PC-3 (cell line): ENCODE results near the gene KDM6B. TPM values are rescaled to one million over a fixed set of nuclear protein-coding genes. Genes with fewer than 3 reads are reported as not detected.

Experiments used
- ATAC-seq: fragments of 200-7000 bp; cut with Tn5 transposase; 2 replicates; pipeline ENCODE4 v1.9.1; 2020; ENCODE audit warnings: mild to moderate bottlenecking, moderate library complexity
- BruUV-seq: library from RNA; stranded (reverse); fragments of 400-500 nt; replicated peaks from 2 replicates; lab custom pipeline; 2021; lab: Mats Ljungman, UMichigan
- CTCF ChIA-PET: fragments of 300-600 bp; sonication (Branson Sonifier 250); formaldehyde crosslinking; loops from one replicate; lab custom pipeline; 2022; ENCODE audit warnings: antibody characterized with exemption; lab: Charles Lee
- POLR2A ChIA-PET: fragments of 300-600 bp; sonication (Branson Sonifier 250); formaldehyde crosslinking; loops from one replicate; lab custom pipeline; 2022; ENCODE audit warnings: antibody characterized with exemption; ENCODE audit not compliant: unreplicated experiment; lab: Charles Lee
- DNase-seq: peaks from one replicate; pipeline ENCODE4 v3.0.0-alpha.2; 2015
- H2AFZ ChIP-seq: fragments of 300-600 bp; sonication (generic); 2 replicates; pipeline ENCODE4 v1.6.0; 2016; ENCODE audit warnings: antibody characterized with exemption, low read length
- H3F3A ChIP-seq: fragments of 300-600 bp; sonication (generic); one replicate; pipeline ENCODE4 v1.6.0; 2017; ENCODE audit warnings: antibody characterized with exemption, low read length, control low read depth, mild to moderate bottlenecking; ENCODE audit not compliant: unreplicated experiment
- H3K27ac ChIP-seq: fragments of 300-600 bp; sonication (generic); 2 replicates; pipeline ENCODE4 v1.5.1; 2016; ENCODE audit warnings: mild to moderate bottlenecking, low read length
- H3K27me3 ChIP-seq: fragments of 300-600 bp; sonication (generic); 2 replicates; pipeline ENCODE4 v1.6.1; 2016; ENCODE audit warnings: low read length, mixed read lengths
- H3K36me3 ChIP-seq: fragments of 300-600 bp; sonication (generic); 2 replicates; pipeline ENCODE4 v1.6.1; 2016; ENCODE audit warnings: low read depth, mixed run types, low read length, mixed read lengths
- H3K4me1 ChIP-seq: fragments of 300-600 bp; sonication (generic); 2 replicates; pipeline ENCODE4 v1.5.1; 2016; ENCODE audit warnings: low read length; ENCODE audit not compliant: insufficient read depth
- H3K4me2 ChIP-seq: fragments of 300-600 bp; sonication (generic); 2 replicates; pipeline ENCODE4 v1.6.0; 2016; ENCODE audit warnings: low read length
- H3K4me3 ChIP-seq: fragments of 300-600 bp; sonication (generic); 2 replicates; pipeline ENCODE4 v1.5.1; 2016; ENCODE audit warnings: mild to moderate bottlenecking, low read length, mixed read lengths
- H3K79me2 ChIP-seq: fragments of 300-600 bp; sonication (generic); 2 replicates; pipeline ENCODE4 v1.6.1; 2017; ENCODE audit warnings: low read length, mixed read lengths
- H3K9ac ChIP-seq: fragments of 300-600 bp; sonication (generic); 2 replicates; pipeline ENCODE4 v1.6.0; 2016; ENCODE audit warnings: mild to moderate bottlenecking, low read length
- H3K9me2 ChIP-seq: fragments of 300-600 bp; sonication (generic); replicated peaks from 2 replicates; pipeline ENCODE4 v1.6.1; 2016; ENCODE audit warnings: mixed run types, low read length, mixed read lengths
- H3K9me3 ChIP-seq: fragments of 300-600 bp; sonication (generic); 2 replicates; pipeline ENCODE4 v1.6.1; 2016; ENCODE audit warnings: low read length, mixed read lengths
- H4K20me1 ChIP-seq: fragments of 300-600 bp; sonication (generic); 2 replicates; pipeline ENCODE4 v1.6.1; 2016; ENCODE audit warnings: low read length, mixed read lengths
- EZH2 ChIP-seq: fragments of 300-600 bp; sonication (generic); IDR thresholded peaks from one replicate; pipeline ENCODE4 v1.6.1; 2017; ENCODE audit warnings: antibody characterized with exemption, mild to moderate bottlenecking, low read length; ENCODE audit not compliant: unreplicated experiment
- EZH2phosphoT487 ChIP-seq: fragments of 300-600 bp; sonication (generic); IDR thresholded peaks from 2 replicates; pipeline ENCODE4 v1.6.1; 2018; ENCODE audit warnings: mild to moderate bottlenecking, antibody characterized with exemption, low read length, borderline replicate concordance
- intact Hi-C: fragments of 100-400 bp; cut with micrococcal nuclease; formaldehyde crosslinking; loops from 2 replicates; pipeline ENCODE4 v1.9.0; 2023
- total RNA-seq: library from RNA; depleted of rRNA; stranded (reverse); fragments of >200 nt; gene quantifications from 2 replicates; pipeline ENCODE4 v1.2.3, GENCODE V29; 2014
- TF ChIP-seq, protein P1 (sequence below): fragments of 300-600 bp; sonication (generic); conservative IDR thresholded peaks from 2 replicates; pipeline ENCODE4 v1.5.1; 2017; ENCODE audit warnings: antibody characterized with exemption, low read depth, mild to moderate bottlenecking, low read length

The KDM6B gene
- total RNA-seq, 1 experiment from 2014 or later = 3.2 TPM

DNA sequence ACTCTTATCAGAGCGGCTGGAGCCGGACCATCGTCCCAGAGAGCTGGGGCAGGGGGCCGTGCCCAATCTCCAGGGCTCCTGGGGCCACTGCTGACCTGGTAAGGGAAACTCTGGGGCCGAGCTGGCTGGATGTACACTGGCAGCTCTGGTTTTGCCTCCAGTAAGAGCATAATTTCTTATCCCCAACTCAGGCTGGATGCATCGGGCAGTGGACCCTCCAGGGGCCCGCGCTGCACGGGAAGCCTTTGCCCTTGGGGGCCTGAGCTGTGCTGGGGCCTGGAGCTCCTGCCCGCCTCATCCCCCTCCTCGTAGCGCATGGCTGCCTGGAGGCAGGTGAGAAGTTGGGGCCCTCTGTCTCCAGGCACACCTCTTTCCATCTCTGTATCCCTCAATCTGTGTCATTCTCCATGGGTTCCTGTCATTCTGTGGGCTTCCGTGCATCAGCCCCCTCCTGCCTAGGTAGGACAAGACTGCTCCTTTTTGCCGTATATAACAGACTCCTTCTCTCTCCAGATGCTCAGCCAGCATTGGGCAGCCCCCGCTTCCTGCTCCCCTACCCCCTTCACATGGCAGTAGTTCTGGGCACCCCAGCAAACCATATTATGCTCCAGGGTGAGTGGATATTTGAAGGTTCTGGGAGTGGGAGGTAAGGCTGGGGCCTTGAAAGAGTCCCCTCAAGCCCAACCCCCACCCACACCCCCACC lies 11.5 kb downstream of the KDM6B start:
- BruUV-seq = no TSS peak

DNA sequence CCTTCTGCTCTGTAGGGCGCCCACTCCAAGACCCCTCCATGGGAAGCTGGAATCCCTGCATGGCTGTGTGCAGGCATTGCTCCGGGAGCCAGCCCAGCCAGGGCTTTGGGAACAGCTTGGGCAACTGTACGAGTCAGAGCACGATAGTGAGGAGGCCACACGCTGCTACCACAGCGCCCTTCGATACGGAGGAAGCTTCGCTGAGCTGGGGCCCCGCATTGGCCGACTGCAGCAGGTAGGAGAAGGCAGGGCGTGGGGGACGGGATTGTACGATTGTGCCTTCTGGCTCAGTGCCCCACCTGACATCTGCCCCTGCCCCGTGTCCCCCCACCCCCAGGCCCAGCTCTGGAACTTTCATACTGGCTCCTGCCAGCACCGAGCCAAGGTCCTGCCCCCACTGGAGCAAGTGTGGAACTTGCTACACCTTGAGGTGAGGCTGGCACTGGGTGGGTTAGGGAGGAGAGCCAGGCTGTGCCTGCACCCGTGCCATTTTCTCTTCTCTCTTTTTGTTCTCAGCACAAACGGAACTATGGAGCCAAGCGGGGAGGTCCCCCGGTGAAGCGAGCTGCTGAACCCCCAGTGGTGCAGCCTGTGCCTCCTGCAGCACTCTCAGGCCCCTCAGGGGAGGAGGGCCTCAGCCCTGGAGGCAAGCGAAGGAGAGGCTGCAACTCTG lies 12.2 kb downstream of the KDM6B start:
- H3K9me3 ChIP-seq = no peaks in the 10 kb centered on the region
- no peak for ATAC-seq
- peaks cover 20% of the 10 kb centered on the region for H3K79me2 ChIP-seq
- intact Hi-C loops = no loop called here
- H3K36me3 ChIP-seq = no peaks in the 10 kb centered on the region; the same call in 1 of the 2 replicates
- H3K4me1 ChIP-seq = peaks cover 15% of the 10 kb centered on the region
- POLR2A ChIA-PET = no interaction called here
- no peaks in the 10 kb centered on the region for H3K27me3 ChIP-seq
- CTCF ChIA-PET = no interaction called here
- H3F3A ChIP-seq = no peaks in the 10 kb centered on the region
- no TSS peak for BruUV-seq
- no peak overlapping the region for H3K9ac ChIP-seq
- no peaks in the 10 kb centered on the region for H3K9me2 ChIP-seq
- no peak overlapping the region for H3K27ac ChIP-seq
- no peak overlapping the region for H3K4me2 ChIP-seq
- no peak for DNase-seq
- TF ChIP-seq EZH2phosphoT487 = no peak
- TF ChIP-seq, protein P1, sequence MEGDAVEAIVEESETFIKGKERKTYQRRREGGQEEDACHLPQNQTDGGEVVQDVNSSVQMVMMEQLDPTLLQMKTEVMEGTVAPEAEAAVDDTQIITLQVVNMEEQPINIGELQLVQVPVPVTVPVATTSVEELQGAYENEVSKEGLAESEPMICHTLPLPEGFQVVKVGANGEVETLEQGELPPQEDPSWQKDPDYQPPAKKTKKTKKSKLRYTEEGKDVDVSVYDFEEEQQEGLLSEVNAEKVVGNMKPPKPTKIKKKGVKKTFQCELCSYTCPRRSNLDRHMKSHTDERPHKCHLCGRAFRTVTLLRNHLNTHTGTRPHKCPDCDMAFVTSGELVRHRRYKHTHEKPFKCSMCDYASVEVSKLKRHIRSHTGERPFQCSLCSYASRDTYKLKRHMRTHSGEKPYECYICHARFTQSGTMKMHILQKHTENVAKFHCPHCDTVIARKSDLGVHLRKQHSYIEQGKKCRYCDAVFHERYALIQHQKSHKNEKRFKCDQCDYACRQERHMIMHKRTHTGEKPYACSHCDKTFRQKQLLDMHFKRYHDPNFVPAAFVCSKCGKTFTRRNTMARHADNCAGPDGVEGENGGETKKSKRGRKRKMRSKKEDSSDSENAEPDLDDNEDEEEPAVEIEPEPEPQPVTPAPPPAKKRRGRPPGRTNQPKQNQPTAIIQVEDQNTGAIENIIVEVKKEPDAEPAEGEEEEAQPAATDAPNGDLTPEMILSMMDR = no peak
- no peaks in the 10 kb centered on the region for H4K20me1 ChIP-seq
- no peak overlapping the region for H3K4me3 ChIP-seq
- H2AFZ ChIP-seq = no peak overlapping the region

More for the DNA sequence above, 11.5 kb downstream of the KDM6B start:
- ChIA-PET CTCF (interaction anchor here (0.5 to 1.4 kb wide), 6 partner anchors 21 to 156 kb away, joined by 3 to 6 read pairs (median 3); no protein-coding TSS in a partner anchor), POLR2A (interaction anchor here (0.5 to 1.2 kb wide), 2 partner anchors 10 to 274 kb away, joined by 4 read pairs; no protein-coding TSS in a partner anchor)
- H3K4me3 ChIP-seq = peak overlapping the region; percentile 84
- no peak for ATAC-seq
- H3K79me2 ChIP-seq = peaks cover 27% of the 10 kb centered on the region
- DNase-seq = no peak
- H3K9me3 ChIP-seq = no peaks in the 10 kb centered on the region
- peak overlapping the region; percentile 100 for H3K9ac ChIP-seq
- H4K20me1 ChIP-seq = no peaks in the 10 kb centered on the region
- peak overlapping the region; percentile 98 for H3K27ac ChIP-seq
- TF ChIP-seq EZH2 (no peak), EZH2phosphoT487 (no peak)
- TF ChIP-seq, protein P1 = no peak
- no peaks in the 10 kb centered on the region for H3K27me3 ChIP-seq
- no peaks in the 10 kb centered on the region for H3F3A ChIP-seq
- H3K36me3 ChIP-seq = no peaks in the 10 kb centered on the region; the same call in 1 of the 2 replicates
- intact Hi-C loops = no loop called here
- no peak overlapping the region for H2AFZ ChIP-seq
- peak overlapping the region; percentile 88 for H3K4me2 ChIP-seq
- H3K9me2 ChIP-seq = no peaks in the 10 kb centered on the region
- peaks cover 18% of the 10 kb centered on the region for H3K4me1 ChIP-seq
